H1 (cell line): ENCODE measurements around the gene ACER3.

Source experiments
- EGR1 ChIP-seq: IDR thresholded peaks from 2 replicates; pipeline ENCODE4 v1.6.1; 2011; ENCODE audit warnings: low read depth, low read length, borderline replicate concordance
- EZH2 ChIP-seq: fragments of 200-600 bp; sonication (generic); IDR thresholded peaks from 2 replicates; pipeline ENCODE4 v1.7.1; 2012; ENCODE audit warnings: low read depth, mild to moderate bottlenecking, moderate library complexity, low read length, inconsistent platforms; ENCODE audit not compliant: severe bottlenecking
- GTF2F1 ChIP-seq: IDR thresholded peaks from 2 replicates; pipeline ENCODE4 v1.6.1; 2012; ENCODE audit warnings: low read depth, low read length, improper control_type of control experiment, borderline replicate concordance
- SIN3A ChIP-seq, 2 experiments: IDR thresholded peaks in 1 of 2; conservative IDR thresholded peaks in 1 of 2; 2 replicates each; pipeline ENCODE4 v1.6.1; 2011 to 2012; ENCODE audit warnings: low read length in 2 of 2, improper control_type of control experiment in 1 of 2, low read depth in 1 of 2, mild to moderate bottlenecking in 1 of 2
- TF ChIP-seq, protein P1 (sequence below): IDR thresholded peaks from 2 replicates; pipeline ENCODE4 v1.6.1; 2011; ENCODE audit warnings: low read length, improper control_type of control experiment
- TF ChIP-seq, protein P2 (sequence below), 3 experiments: IDR thresholded peaks; 1 replicate in 2 of 3; 2 replicates in 1 of 3; pipeline versions ENCODE4 v1.5.1 to v1.6.1; 2011; ENCODE audit warnings: low read length in 3 of 3, mild to moderate bottlenecking in 3 of 3, inconsistent platforms in 2 of 3, low read depth in 1 of 3, moderate library complexity in 1 of 3; ENCODE audit not compliant: insufficient read depth in 1 of 3; ENCODE audit errors: control extremely low read depth in 1 of 3
- TF ChIP-seq, protein P3 (sequence below): fragments of 300-600 bp; sonication (generic); IDR thresholded peaks from 2 replicates; pipeline ENCODE4 v1.7.1; 2012; ENCODE audit warnings: low read length, moderate library complexity, mild to moderate bottlenecking, inconsistent platforms; ENCODE audit not compliant: insufficient replicate concordance

DNA sequence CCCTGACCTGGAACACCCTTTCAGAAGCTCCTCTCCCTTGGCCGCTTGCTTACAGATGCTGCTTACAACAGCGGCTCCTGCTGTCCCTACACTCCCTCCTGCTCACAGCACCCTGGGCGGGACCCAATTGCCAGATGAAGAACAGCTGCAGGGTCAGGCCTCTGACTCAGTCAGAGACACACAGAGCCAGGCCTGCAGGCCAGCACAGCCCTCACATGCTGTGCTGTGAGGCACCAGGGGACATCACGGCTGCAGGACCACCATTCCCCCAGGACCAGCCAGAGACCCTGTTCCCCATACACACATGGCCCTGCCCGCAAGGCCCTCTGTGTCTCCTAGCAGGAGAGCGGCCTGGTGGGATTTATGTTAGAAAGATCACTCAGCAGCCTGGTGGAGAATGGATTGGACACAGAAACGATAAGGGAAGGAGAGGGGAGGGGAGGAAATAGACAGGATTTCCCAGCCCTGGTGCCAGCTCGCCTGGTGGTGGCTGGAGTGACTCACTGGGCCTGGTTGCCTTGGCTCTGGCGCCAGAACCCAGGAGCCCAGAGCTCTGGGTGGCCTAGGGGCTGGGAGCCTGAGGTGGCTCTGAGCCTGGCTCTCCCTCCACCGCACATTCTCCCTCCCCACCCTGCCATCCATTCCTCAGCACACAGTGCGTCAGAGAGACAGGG, 212.7 kb downstream of the ACER3 start:
- TF ChIP-seq, protein P1, sequence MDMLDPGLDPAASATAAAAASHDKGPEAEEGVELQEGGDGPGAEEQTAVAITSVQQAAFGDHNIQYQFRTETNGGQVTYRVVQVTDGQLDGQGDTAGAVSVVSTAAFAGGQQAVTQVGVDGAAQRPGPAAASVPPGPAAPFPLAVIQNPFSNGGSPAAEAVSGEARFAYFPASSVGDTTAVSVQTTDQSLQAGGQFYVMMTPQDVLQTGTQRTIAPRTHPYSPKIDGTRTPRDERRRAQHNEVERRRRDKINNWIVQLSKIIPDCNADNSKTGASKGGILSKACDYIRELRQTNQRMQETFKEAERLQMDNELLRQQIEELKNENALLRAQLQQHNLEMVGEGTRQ = no peak
- TF ChIP-seq, protein P2, sequence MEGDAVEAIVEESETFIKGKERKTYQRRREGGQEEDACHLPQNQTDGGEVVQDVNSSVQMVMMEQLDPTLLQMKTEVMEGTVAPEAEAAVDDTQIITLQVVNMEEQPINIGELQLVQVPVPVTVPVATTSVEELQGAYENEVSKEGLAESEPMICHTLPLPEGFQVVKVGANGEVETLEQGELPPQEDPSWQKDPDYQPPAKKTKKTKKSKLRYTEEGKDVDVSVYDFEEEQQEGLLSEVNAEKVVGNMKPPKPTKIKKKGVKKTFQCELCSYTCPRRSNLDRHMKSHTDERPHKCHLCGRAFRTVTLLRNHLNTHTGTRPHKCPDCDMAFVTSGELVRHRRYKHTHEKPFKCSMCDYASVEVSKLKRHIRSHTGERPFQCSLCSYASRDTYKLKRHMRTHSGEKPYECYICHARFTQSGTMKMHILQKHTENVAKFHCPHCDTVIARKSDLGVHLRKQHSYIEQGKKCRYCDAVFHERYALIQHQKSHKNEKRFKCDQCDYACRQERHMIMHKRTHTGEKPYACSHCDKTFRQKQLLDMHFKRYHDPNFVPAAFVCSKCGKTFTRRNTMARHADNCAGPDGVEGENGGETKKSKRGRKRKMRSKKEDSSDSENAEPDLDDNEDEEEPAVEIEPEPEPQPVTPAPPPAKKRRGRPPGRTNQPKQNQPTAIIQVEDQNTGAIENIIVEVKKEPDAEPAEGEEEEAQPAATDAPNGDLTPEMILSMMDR (IDR thresholded peaks at IDR 0.05; ENCODE audit: control extremely low read depth in 1 of 3, insufficient read depth in 1 of 3, low read depth in 1 of 3, low read length in 3 of 3) = no peak
- TF ChIP-seq, protein P3, sequence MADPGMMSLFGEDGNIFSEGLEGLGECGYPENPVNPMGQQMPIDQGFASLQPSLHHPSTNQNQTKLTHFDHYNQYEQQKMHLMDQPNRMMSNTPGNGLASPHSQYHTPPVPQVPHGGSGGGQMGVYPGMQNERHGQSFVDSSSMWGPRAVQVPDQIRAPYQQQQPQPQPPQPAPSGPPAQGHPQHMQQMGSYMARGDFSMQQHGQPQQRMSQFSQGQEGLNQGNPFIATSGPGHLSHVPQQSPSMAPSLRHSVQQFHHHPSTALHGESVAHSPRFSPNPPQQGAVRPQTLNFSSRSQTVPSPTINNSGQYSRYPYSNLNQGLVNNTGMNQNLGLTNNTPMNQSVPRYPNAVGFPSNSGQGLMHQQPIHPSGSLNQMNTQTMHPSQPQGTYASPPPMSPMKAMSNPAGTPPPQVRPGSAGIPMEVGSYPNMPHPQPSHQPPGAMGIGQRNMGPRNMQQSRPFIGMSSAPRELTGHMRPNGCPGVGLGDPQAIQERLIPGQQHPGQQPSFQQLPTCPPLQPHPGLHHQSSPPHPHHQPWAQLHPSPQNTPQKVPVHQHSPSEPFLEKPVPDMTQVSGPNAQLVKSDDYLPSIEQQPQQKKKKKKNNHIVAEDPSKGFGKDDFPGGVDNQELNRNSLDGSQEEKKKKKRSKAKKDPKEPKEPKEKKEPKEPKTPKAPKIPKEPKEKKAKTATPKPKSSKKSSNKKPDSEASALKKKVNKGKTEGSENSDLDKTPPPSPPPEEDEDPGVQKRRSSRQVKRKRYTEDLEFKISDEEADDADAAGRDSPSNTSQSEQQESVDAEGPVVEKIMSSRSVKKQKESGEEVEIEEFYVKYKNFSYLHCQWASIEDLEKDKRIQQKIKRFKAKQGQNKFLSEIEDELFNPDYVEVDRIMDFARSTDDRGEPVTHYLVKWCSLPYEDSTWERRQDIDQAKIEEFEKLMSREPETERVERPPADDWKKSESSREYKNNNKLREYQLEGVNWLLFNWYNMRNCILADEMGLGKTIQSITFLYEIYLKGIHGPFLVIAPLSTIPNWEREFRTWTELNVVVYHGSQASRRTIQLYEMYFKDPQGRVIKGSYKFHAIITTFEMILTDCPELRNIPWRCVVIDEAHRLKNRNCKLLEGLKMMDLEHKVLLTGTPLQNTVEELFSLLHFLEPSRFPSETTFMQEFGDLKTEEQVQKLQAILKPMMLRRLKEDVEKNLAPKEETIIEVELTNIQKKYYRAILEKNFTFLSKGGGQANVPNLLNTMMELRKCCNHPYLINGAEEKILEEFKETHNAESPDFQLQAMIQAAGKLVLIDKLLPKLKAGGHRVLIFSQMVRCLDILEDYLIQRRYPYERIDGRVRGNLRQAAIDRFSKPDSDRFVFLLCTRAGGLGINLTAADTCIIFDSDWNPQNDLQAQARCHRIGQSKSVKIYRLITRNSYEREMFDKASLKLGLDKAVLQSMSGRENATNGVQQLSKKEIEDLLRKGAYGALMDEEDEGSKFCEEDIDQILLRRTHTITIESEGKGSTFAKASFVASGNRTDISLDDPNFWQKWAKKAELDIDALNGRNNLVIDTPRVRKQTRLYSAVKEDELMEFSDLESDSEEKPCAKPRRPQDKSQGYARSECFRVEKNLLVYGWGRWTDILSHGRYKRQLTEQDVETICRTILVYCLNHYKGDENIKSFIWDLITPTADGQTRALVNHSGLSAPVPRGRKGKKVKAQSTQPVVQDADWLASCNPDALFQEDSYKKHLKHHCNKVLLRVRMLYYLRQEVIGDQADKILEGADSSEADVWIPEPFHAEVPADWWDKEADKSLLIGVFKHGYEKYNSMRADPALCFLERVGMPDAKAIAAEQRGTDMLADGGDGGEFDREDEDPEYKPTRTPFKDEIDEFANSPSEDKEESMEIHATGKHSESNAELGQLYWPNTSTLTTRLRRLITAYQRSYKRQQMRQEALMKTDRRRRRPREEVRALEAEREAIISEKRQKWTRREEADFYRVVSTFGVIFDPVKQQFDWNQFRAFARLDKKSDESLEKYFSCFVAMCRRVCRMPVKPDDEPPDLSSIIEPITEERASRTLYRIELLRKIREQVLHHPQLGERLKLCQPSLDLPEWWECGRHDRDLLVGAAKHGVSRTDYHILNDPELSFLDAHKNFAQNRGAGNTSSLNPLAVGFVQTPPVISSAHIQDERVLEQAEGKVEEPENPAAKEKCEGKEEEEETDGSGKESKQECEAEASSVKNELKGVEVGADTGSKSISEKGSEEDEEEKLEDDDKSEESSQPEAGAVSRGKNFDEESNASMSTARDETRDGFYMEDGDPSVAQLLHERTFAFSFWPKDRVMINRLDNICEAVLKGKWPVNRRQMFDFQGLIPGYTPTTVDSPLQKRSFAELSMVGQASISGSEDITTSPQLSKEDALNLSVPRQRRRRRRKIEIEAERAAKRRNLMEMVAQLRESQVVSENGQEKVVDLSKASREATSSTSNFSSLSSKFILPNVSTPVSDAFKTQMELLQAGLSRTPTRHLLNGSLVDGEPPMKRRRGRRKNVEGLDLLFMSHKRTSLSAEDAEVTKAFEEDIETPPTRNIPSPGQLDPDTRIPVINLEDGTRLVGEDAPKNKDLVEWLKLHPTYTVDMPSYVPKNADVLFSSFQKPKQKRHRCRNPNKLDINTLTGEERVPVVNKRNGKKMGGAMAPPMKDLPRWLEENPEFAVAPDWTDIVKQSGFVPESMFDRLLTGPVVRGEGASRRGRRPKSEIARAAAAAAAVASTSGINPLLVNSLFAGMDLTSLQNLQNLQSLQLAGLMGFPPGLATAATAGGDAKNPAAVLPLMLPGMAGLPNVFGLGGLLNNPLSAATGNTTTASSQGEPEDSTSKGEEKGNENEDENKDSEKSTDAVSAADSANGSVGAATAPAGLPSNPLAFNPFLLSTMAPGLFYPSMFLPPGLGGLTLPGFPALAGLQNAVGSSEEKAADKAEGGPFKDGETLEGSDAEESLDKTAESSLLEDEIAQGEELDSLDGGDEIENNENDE = no peak
- no peak for TF ChIP-seq EGR1
- no peak for TF ChIP-seq EZH2
- no peak for TF ChIP-seq SIN3A (conservative IDR thresholded peaks at IDR 0.05 in 1 of 2, IDR thresholded peaks at IDR 0.05 in 1 of 2; ENCODE audit: low read depth in 1 of 2, low read length in 2 of 2)
- no peak for TF ChIP-seq GTF2F1
